Right atrium auricular region (tissue), 2 donors: ENCODE data around the gene ERC2. TPM values are rescaled to one million over a fixed set of nuclear protein-coding genes. Genes with fewer than 3 reads are reported as not detected.

ENCODE experiments used
- DNase-seq: peaks from one replicate; pipeline ENCODE4 v3.0.0-alpha.2; 2019; ENCODE audit warnings: low spot score
- H3K27ac ChIP-seq, 2 donors: fragments of 200-600 bp; sonication (generic); 1 replicate in 1 of 2; 2 replicates in 1 of 2; pipeline ENCODE4 v1.5.1; 2016 to 2019
- H3K27me3 ChIP-seq, 2 donors: fragments of 200-600 bp; sonication (generic); one replicate each; pipeline versions ENCODE4 v1.5.1 to v1.6.0; 2017 to 2019
- H3K36me3 ChIP-seq: fragments of 200-600 bp; sonication (generic); one replicate; pipeline ENCODE4 v1.5.1; 2016
- H3K4me1 ChIP-seq, 2 donors: fragments of 200-600 bp; sonication (generic); one replicate each; pipeline versions ENCODE4 v1.5.1 to v1.6.0; 2017 to 2019
- H3K4me3 ChIP-seq, 2 donors: fragments of 200-600 bp; sonication (generic); 1 replicate in 1 of 2; 2 replicates in 1 of 2; pipeline ENCODE4 v1.5.1; 2017 to 2019; ENCODE audit warnings: mild to moderate bottlenecking in 1 of 2, moderate library complexity in 1 of 2
- H3K9me3 ChIP-seq, 2 donors: fragments of 200-600 bp; sonication (generic); one replicate each; pipeline ENCODE4 v1.5.1; 2019
- CTCF ChIP-seq, 2 donors: fragments of 200-600 bp; sonication (generic); IDR thresholded peaks; one replicate each; pipeline ENCODE4 v1.5.1; 2019; ENCODE audit warnings: antibody characterized with exemption in 2 of 2
- total RNA-seq, 2 donors: library from RNA; depleted of rRNA; stranded (reverse); fragments of >200 nt; gene quantifications; one replicate each; pipeline ENCODE4 v1.1.0, GENCODE V29; 2016

Gene ERC2
- total RNA-seq, 2 donors from 2014 or later = 2.9 to 4.0 TPM

GRCh38 chr3:55615039-55615693, 853.1 kb downstream of the ERC2 start:
- H3K9me3 ChIP-seq = no peaks in the 10 kb centered on the region
- no peaks in the 10 kb centered on the region for H3K36me3 ChIP-seq
- peaks cover 0 to 6% of the 10 kb centered on the region in 2 donors for H3K4me1 ChIP-seq
- DNase-seq = no peak
- TF ChIP-seq CTCF (IDR thresholded peaks at IDR 0.05) = no peak
- H3K27ac ChIP-seq = no peak overlapping the region
- H3K4me3 ChIP-seq = no peak overlapping the region
- no peaks in the 10 kb centered on the region for H3K27me3 ChIP-seq

DNA sequence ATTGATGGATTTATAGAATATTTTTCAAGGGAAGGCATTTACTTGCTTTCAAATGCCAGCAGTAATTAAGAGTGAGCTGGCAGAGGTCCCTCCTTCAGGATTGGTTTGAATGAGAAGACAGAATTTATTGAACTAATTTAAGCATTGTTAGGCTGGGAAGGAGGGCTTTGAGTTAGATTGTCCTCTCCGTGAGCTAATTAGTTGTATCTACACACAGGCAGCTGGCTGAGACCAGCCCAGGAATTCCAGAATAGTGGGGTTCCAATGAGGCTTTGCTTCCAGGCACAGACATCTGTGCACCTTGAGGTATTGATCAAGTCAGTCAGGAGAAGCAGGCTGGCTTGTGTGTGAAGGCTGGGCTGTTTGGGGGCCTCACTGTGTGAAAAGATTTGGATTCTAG, 857.1 kb downstream of the ERC2 start:
- no peak for DNase-seq
- H3K4me1 ChIP-seq = peaks cover 0 to 6% of the 10 kb centered on the region in 2 donors
- H3K27me3 ChIP-seq = no peaks in the 10 kb centered on the region
- H3K27ac ChIP-seq = no peak overlapping the region
- H3K9me3 ChIP-seq = no peaks in the 10 kb centered on the region
- no peak overlapping the region for H3K4me3 ChIP-seq
- TF ChIP-seq CTCF (IDR thresholded peaks at IDR 0.05) = no peak
- no peaks in the 10 kb centered on the region for H3K36me3 ChIP-seq

DNA sequence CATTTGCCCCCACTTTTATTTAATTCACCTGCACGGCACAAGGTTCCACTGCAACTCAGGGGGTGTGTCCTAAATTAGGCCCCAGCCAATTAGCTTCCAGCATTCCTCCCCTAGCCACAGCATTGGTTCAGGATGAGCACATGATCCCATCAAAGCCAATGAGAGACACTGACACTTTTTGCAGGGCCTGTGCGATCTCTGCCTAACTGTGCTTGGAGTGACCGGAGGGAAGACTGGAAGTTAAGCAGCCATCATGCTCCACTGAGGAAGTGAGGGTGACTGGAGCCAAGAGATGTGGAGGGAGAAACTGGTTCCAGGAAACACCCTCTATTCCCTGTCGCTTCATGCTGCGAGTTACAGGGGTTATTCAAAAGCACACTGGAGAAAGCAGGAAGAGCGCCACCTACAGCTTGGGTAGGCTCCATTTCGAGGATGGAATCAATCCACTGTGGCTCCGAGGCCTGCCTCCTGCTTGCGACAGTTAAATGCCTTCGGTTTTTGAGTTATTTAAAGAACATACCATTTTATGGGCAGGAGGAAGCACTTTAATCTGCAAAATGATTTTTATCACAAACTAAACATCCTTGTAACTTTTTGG, 858.9 kb downstream of the ERC2 start:
- no peak overlapping the region for H3K4me3 ChIP-seq
- H3K4me1 ChIP-seq = no peaks in the 10 kb centered on the region
- H3K27me3 ChIP-seq = no peaks in the 10 kb centered on the region
- DNase-seq = no peak
- TF ChIP-seq CTCF (IDR thresholded peaks at IDR 0.05) = no peak
- no peak overlapping the region for H3K27ac ChIP-seq
- H3K36me3 ChIP-seq = no peaks in the 10 kb centered on the region
- H3K9me3 ChIP-seq = no peaks in the 10 kb centered on the region

DNA sequence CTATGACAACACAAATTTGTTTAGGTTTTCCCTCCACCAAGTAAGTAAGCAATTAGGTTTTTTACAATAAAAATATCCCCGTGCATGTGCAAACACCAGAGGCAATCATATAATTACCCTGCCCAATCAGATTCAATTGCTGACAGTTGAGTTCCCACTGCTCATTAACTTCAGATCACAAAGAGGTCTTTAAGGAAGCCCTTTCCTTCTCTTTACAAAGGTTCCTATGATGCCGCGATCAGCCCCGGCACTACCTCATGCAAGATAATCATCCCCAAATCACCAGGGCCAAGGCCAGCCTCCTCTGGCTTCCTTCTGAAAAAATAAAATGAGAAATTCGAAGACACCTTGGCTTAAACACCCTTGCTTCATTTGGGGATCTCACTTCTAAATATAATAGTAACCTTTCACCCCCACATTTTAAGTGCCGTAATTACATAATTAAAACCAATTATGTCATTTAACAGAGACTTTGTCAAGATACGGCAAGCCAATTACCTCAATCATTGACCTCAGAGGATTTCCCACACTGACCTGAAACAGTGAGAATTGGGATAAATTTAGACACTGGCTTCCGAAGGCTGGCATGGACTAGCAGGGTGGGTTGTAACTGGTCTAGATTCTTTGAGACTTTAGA, 859.8 kb downstream of the ERC2 start:
- no peaks in the 10 kb centered on the region for H3K36me3 ChIP-seq
- no peaks in the 10 kb centered on the region for H3K27me3 ChIP-seq
- no peak for TF ChIP-seq CTCF (IDR thresholded peaks at IDR 0.05)
- no peaks in the 10 kb centered on the region for H3K9me3 ChIP-seq
- H3K4me3 ChIP-seq = no peak overlapping the region
- H3K27ac ChIP-seq = no peak overlapping the region
- no peaks in the 10 kb centered on the region for H3K4me1 ChIP-seq
- no peak for DNase-seq

GRCh38 chr3:55607844-55608243, 860.4 kb downstream of the ERC2 start:
- no peak overlapping the region for H3K4me3 ChIP-seq
- H3K27me3 ChIP-seq = no peaks in the 10 kb centered on the region
- H3K27ac ChIP-seq = no peak overlapping the region
- TF ChIP-seq CTCF (IDR thresholded peaks at IDR 0.05) = no peak
- H3K4me1 ChIP-seq = no peaks in the 10 kb centered on the region
- H3K9me3 ChIP-seq = no peaks in the 10 kb centered on the region
- DNase-seq = no peak
- no peaks in the 10 kb centered on the region for H3K36me3 ChIP-seq
